IPS DF 6.9 (cell line): ENCODE results near the gene NUP42.

ENCODE experiments used
- DNase-seq: peaks from one replicate; pipeline ENCODE4 v3.0.0-alpha.2; 2013; ENCODE audit warnings: low read depth, low spot score
- H3K27ac ChIP-seq: one replicate; pipeline ENCODE4 v1.5.1; 2013; ENCODE audit warnings: low read length, control low read depth
- H3K27me3 ChIP-seq: 2 replicates; pipeline ENCODE4 v1.6.1; 2013; ENCODE audit warnings: mild to moderate bottlenecking, low read length; ENCODE audit not compliant: control insufficient read depth, insufficient read depth
- H3K36me3 ChIP-seq: 2 replicates; pipeline ENCODE4 v1.6.1; 2013; ENCODE audit warnings: low read length; ENCODE audit not compliant: control insufficient read depth, insufficient read depth
- H3K4me1 ChIP-seq: 2 replicates; pipeline ENCODE4 v1.6.1; 2013; ENCODE audit warnings: low read length; ENCODE audit not compliant: control insufficient read depth, insufficient read depth
- H3K4me3 ChIP-seq: 2 replicates; pipeline ENCODE4 v1.5.1; 2013; ENCODE audit warnings: mild to moderate bottlenecking, low read length
- H3K9me3 ChIP-seq: 2 replicates; pipeline ENCODE4 v1.6.1; 2013; ENCODE audit warnings: low read length, inconsistent platforms; ENCODE audit not compliant: control insufficient read depth, insufficient read depth
- WGBS: extraction: QIAGEN DNeasy Blood & Tissue Kit; methylation state at CpG from one replicate; pipeline ENCODE4 v1.1.7; 2013; ENCODE audit warnings: mixed read lengths, missing lambda C conversion rate; ENCODE audit not compliant: insufficient read length, insufficient coverage; 5-methylcytosine and 5-hydroxymethylcytosine counted together

Gene NUP42

DNA sequence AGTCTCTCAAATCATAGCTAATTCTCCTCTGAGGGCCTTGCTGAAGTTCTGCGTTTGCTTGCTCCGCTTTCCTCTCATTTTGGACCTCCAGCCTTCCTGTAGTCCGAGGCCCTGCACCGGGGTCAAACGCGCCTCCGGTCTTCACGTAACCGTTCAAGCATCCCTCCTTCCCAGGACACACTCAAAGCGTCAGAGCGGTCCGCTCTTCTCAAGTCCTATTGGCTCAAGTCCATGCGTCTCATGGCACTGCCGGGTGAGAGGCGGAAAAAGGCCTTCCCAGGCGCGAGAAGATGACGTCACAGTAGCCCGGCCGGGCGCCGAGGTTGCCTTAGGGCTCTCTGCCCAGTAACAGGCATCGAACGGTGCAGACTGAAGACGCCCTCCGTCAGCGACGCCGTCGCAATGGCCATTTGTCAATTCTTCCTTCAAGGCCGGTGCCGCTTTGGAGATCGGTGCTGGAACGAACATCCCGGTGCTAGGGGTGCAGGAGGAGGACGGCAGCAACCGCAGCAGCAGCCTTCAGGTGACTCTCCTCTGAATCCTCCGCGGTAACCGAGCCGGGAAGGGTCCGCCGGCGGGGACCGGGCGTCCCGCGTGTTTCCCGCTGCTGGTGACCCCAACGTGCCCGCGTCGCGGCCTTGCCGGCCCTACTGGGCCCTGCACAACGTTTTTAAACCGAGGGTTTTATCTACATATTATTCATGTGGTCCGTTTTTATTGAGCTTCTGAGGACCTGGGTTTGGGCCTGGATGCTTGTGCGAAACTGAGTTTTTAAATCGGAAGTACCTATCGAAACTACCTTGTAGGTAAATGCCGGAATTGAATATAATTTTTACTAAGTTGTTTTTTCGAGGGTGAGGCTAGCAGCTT, at the start of gene NUP42:
TSS of gene NUP42 (plus strand) at position 365 of the 870 bp plus-strand sequence. CDS start at position 403, 38 bp downstream.
- Histone ChIP-seq H3K27ac (no peak within 1 kb of the TSS), H3K9me3 (no peaks in the 10 kb centered on the region), H3K36me3 (no peaks in the 10 kb centered on the region), H3K4me1 (no peaks in the 10 kb centered on the region), H3K4me3 (peak within 1 kb of the TSS; percentile 73), H3K27me3 (no peaks in the 10 kb centered on the region)
- peak; percentile 99 for DNase-seq
- WGBS = no CpG with 5 or more reads among the region's 63 CpGs

DNA sequence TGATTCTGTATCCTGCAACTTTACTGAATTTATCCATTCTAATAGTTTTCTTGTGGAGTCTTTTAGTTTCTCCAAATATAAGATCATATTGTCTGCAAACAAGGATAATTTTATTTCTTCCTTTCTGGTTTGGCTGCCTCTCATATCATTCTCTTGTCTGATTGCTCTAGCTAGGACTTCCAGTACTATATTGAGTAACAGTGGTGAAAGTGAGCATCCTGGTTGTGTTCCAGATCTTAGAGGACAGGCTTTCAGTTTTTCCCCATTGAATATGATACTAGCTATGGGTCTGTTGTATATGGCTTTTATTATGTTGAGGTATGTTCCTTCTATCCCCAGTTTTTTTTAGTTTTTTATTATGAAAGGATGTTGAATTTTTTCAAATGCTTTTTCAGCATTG, 48.1 kb upstream of the NUP42 start:
- Histone ChIP-seq H3K27me3 (no peaks in the 10 kb centered on the region), H3K9me3 (no peaks in the 10 kb centered on the region), H3K36me3 (peaks cover 4% of the 10 kb centered on the region; the same call in 1 of the 2 replicates), H3K4me3 (no peak overlapping the region), H3K4me1 (no peaks in the 10 kb centered on the region), H3K27ac (no peak overlapping the region)
- no peak for DNase-seq

- H3K9me3 ChIP-seq = no peaks in the 10 kb centered on the region
- H3K27me3 ChIP-seq = no peaks in the 10 kb centered on the region
- no peaks in the 10 kb centered on the region for H3K4me1 ChIP-seq
- H3K4me3 ChIP-seq = no peak overlapping the region
- H3K27ac ChIP-seq = no peak overlapping the region
- DNase-seq = no peak
- no peaks in the 10 kb centered on the region for H3K36me3 ChIP-seq
- no CpG with 5 or more reads among the region's 1 CpG for WGBS
Measured at GRCh38 chr7:23135755-23136154, 46.1 kb upstream of the NUP42 start.

DNA sequence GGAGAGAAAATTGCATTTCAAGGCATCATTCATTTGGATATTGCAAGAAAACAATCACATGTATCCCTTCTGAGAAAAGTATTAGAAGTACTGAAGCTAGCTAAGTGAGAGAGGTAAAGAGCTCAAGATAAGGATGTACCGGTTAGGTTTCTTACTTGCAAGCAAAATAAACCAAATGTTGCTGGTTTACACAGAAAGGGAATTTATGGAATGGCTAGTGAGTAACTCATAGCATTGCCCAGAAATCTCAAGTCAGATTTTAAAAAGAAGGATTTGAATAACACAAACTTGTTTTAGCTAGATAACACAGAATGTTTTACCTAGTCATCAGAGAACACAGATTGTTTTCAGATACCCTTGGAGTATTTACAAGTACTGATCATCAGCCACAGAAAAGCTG, 45.6 kb upstream of the NUP42 start:
- DNase-seq = no peak
- H3K27me3 ChIP-seq = no peaks in the 10 kb centered on the region
- H3K4me1 ChIP-seq = no peaks in the 10 kb centered on the region
- no CpG with 5 or more reads among the region's 1 CpG for WGBS
- peaks cover under 1% of the 10 kb centered on the region; the same call in 1 of the 2 replicates for H3K36me3 ChIP-seq
- H3K4me3 ChIP-seq = no peak overlapping the region
- no peak overlapping the region for H3K27ac ChIP-seq
- no peaks in the 10 kb centered on the region for H3K9me3 ChIP-seq

DNA sequence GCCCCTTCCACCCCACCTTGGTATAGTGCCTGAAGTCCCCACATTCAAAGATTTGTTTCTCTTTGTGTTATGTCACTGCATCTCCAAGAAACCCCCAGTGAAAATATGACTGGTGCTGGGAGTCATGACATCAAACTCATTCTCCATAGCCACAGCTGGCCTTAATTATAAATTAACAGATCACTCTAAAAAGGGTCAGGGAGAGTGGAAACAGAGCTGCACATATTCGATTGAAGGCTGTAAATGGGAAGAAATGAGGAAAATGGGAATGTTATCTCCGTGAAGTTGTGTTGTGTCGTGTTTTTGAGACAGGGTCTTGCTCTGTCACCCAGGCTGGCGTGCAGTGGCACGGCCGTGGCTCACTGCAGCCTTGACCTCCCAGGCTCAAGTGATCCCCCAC, 24.2 kb upstream of the NUP42 start:
- H3K36me3 ChIP-seq = no peaks in the 10 kb centered on the region; the same call in 1 of the 2 replicates
- no peak for DNase-seq
- no peaks in the 10 kb centered on the region for H3K4me1 ChIP-seq

GRCh38 chr7:23158546-23158945, 23.3 kb upstream of the NUP42 start:
- no peak for DNase-seq
- Histone ChIP-seq H3K27me3 (no peaks in the 10 kb centered on the region), H3K4me1 (no peaks in the 10 kb centered on the region), H3K4me3 (no peak overlapping the region), H3K9me3 (no peaks in the 10 kb centered on the region), H3K36me3 (no peaks in the 10 kb centered on the region; the same call in 1 of the 2 replicates), H3K27ac (no peak overlapping the region)
- no CpG with 5 or more reads among the region's 2 CpGs for WGBS

More for the DNA sequence above, 24.2 kb upstream of the NUP42 start:
- H3K27ac ChIP-seq = no peak overlapping the region
- WGBS = 100% methylated on average over 3 of the region's 6 CpGs
- no peak overlapping the region for H3K4me3 ChIP-seq
- no peaks in the 10 kb centered on the region for H3K27me3 ChIP-seq
- no peaks in the 10 kb centered on the region for H3K9me3 ChIP-seq

DNA sequence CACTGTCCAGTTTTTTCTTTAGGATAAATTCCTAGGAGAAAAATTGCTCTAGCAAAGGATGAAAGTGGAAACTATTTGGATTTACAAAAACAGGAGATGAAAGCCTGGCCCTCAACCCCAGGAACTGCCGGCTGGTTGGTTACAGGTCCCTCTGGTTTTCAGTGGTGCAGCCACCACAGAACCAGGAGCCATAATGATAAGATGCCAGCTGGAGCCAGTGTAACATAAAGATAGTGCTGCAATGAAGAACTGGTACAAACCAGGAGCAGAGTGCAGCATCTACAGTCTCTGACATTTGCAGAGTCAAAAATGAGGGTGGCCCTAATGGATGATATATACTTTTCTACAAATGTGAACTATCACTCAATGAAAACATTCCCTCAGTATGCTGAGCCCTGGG, 20.4 kb upstream of the NUP42 start:
- Histone ChIP-seq H3K27me3 (no peaks in the 10 kb centered on the region), H3K36me3 (no peaks in the 10 kb centered on the region; the same call in 1 of the 2 replicates), H3K4me1 (no peaks in the 10 kb centered on the region), H3K4me3 (no peak overlapping the region), H3K27ac (no peak overlapping the region), H3K9me3 (no peaks in the 10 kb centered on the region)
- DNase-seq = no peak
- WGBS = no CpG with 5 or more reads among the region's 1 CpG

GRCh38 chr7:23164846-23165245, 17.0 kb upstream of the NUP42 start:
- Histone ChIP-seq H3K4me1 (no peaks in the 10 kb centered on the region), H3K27me3 (no peaks in the 10 kb centered on the region), H3K9me3 (no peaks in the 10 kb centered on the region), H3K36me3 (no peaks in the 10 kb centered on the region; the same call in 1 of the 2 replicates), H3K4me3 (no peak overlapping the region), H3K27ac (no peak overlapping the region)
- no CpG with 5 or more reads among the region's 3 CpGs for WGBS
- no peak for DNase-seq

DNA sequence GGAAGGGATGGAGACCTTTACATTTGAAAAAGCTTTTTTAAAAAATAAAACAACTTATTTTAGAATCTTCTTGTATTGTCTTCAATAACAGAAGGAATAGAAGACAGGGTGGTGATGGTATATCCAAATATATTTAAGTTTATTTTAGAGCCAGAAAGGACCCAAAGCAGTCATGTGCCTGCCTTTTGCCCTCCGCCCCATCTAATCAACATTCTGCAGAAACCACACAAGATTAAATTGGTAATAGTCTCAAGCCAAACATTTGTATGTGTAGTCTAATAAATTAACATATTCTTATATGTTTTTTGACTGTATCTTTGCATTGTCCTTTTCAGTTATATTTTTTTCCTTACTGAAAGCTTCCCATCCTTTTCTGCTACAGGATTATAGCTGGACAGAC, 16.5 kb upstream of the NUP42 start:
- no peak for DNase-seq
- Histone ChIP-seq H3K4me1 (no peaks in the 10 kb centered on the region), H3K9me3 (no peaks in the 10 kb centered on the region), H3K27me3 (no peaks in the 10 kb centered on the region), H3K4me3 (no peak overlapping the region), H3K36me3 (no peaks in the 10 kb centered on the region; the same call in 1 of the 2 replicates), H3K27ac (no peak overlapping the region)
- WGBS = no CpG with 5 or more reads among the region's 1 CpG

GRCh38 chr7:23167691-23168090, 14.2 kb upstream of the NUP42 start:
- Histone ChIP-seq H3K27me3 (no peaks in the 10 kb centered on the region), H3K4me3 (no peak overlapping the region), H3K4me1 (no peaks in the 10 kb centered on the region), H3K9me3 (no peaks in the 10 kb centered on the region), H3K27ac (no peak overlapping the region), H3K36me3 (no peaks in the 10 kb centered on the region; the same call in 1 of the 2 replicates)
- no peak for DNase-seq
- no CpG with 5 or more reads among the region's 5 CpGs for WGBS
